ENCODE data around the gene LIMD2. TPM values are rescaled to one million over a fixed set of nuclear protein-coding genes. Genes with fewer than 3 reads are reported as not detected.

LIMD2 gene
- total and polyA plus RNA-seq, 2 donors (not counting 1 experiment from before 2014, with no cell fraction given): 2.9 to 3.1 TPM

GRCh38 chr17:63679214-63679613, 20.7 kb downstream of the LIMD2 start:
- Histone ChIP-seq H3K9ac (ENCODE audit: insufficient read depth, low read length) (no peak overlapping the region), H3K4me3 (replicated peaks in 1 of 4; ENCODE audit: control extremely low read depth in 1 of 4, insufficient read depth in 1 of 4, low read depth in 3 of 4, low read length in 4 of 4) (no peak overlapping the region), H3K27me3 (ENCODE audit: control insufficient read depth, insufficient read depth, low read length) (no peaks in the 10 kb centered on the region), H4K20me1 (ENCODE audit: control insufficient read depth, extremely low read depth, insufficient read depth, low read length) (no peaks in the 10 kb centered on the region), H2AFZ (ENCODE audit: low read length) (no peak overlapping the region), H3K79me2 (ENCODE audit: control insufficient read depth, insufficient read depth, low read length) (no peaks in the 10 kb centered on the region), H3K4me1 (ENCODE audit: control insufficient read depth, extremely low read depth, insufficient read depth, low read length) (peaks cover 9% of the 10 kb centered on the region), H3K27ac (ENCODE audit: insufficient read depth, low read length) (no peak overlapping the region), H3K4me2 (ENCODE audit: extremely low read depth, insufficient read depth, low read length) (no peak overlapping the region), H3K36me3 (ENCODE audit: control insufficient read depth, insufficient read depth, low read length) (no peaks in the 10 kb centered on the region), H3K9me3 (ENCODE audit: control insufficient read depth, insufficient read depth, low read depth, low read length) (no peaks in the 10 kb centered on the region)
- DNase-seq (ENCODE audit: low read depth in 2 of 2): no peak
- TF ChIP-seq EZH2 (IDR thresholded peaks at IDR 0.05; ENCODE audit: low read length, missing control alignments): no peak
- TF ChIP-seq, protein P1, sequence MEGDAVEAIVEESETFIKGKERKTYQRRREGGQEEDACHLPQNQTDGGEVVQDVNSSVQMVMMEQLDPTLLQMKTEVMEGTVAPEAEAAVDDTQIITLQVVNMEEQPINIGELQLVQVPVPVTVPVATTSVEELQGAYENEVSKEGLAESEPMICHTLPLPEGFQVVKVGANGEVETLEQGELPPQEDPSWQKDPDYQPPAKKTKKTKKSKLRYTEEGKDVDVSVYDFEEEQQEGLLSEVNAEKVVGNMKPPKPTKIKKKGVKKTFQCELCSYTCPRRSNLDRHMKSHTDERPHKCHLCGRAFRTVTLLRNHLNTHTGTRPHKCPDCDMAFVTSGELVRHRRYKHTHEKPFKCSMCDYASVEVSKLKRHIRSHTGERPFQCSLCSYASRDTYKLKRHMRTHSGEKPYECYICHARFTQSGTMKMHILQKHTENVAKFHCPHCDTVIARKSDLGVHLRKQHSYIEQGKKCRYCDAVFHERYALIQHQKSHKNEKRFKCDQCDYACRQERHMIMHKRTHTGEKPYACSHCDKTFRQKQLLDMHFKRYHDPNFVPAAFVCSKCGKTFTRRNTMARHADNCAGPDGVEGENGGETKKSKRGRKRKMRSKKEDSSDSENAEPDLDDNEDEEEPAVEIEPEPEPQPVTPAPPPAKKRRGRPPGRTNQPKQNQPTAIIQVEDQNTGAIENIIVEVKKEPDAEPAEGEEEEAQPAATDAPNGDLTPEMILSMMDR (conservative IDR thresholded peaks at IDR 0.05 in 1 of 2, IDR thresholded peaks at IDR 0.05 in 1 of 2; ENCODE audit: low read depth in 1 of 2, low read length in 2 of 2): no peak

DNA sequence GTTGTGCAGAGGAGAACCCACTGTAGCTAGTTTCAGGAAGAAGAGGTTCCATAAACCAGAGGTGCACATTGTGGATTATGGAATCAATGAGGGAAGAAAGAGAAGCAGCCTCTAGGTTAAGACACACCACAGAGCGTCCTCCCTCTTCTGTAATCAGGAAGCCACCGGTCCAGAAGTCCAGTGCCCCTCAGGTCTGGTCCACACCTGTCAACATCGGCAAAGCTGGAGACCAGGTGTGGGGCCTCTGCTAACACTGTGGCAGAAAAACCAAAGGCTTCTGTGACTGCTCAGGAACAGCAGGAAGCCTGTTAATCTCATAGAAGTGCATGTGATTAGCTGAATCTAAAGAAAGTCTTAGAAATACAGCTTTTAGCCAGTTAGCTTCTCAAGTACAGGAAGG, 23.3 kb downstream of the LIMD2 start:
- H4K20me1 ChIP-seq (ENCODE audit: control insufficient read depth, extremely low read depth, insufficient read depth, low read length): no peaks in the 10 kb centered on the region
- H3K36me3 ChIP-seq (ENCODE audit: control insufficient read depth, insufficient read depth, low read length): no peaks in the 10 kb centered on the region
- H3K4me2 ChIP-seq (ENCODE audit: extremely low read depth, insufficient read depth, low read length): no peak overlapping the region
- H3K27me3 ChIP-seq (ENCODE audit: control insufficient read depth, insufficient read depth, low read length): no peaks in the 10 kb centered on the region
- no peaks in the 10 kb centered on the region for H3K9me3 ChIP-seq (ENCODE audit: control insufficient read depth, insufficient read depth, low read depth, low read length)
- no peak overlapping the region for H2AFZ ChIP-seq (ENCODE audit: low read length)
- H3K27ac ChIP-seq (ENCODE audit: insufficient read depth, low read length): no peak overlapping the region
- DNase-seq (ENCODE audit: low read depth in 2 of 2): no peak
- H3K9ac ChIP-seq (ENCODE audit: insufficient read depth, low read length): no peak overlapping the region
- no peak for TF ChIP-seq EZH2 (IDR thresholded peaks at IDR 0.05; ENCODE audit: low read length, missing control alignments)
- peaks cover 9% of the 10 kb centered on the region for H3K4me1 ChIP-seq (ENCODE audit: control insufficient read depth, extremely low read depth, insufficient read depth, low read length)
- no peaks in the 10 kb centered on the region for H3K79me2 ChIP-seq (ENCODE audit: control insufficient read depth, insufficient read depth, low read length)
- no peak overlapping the region for H3K4me3 ChIP-seq (replicated peaks in 1 of 4; ENCODE audit: control extremely low read depth in 1 of 4, insufficient read depth in 1 of 4, low read depth in 3 of 4, low read length in 4 of 4)

GRCh38 chr17:63675607-63676546, 24.0 kb downstream of the LIMD2 start:
- no peaks in the 10 kb centered on the region for H3K9me3 ChIP-seq (ENCODE audit: control insufficient read depth, insufficient read depth, low read depth, low read length)
- no peak overlapping the region for H3K27ac ChIP-seq (ENCODE audit: insufficient read depth, low read length)
- no peaks in the 10 kb centered on the region for H3K79me2 ChIP-seq (ENCODE audit: control insufficient read depth, insufficient read depth, low read length)
- DNase-seq (ENCODE audit: low read depth in 2 of 2): peak; percentile 89 to 90
- peak overlapping the region; percentile 18 for H2AFZ ChIP-seq (ENCODE audit: low read length)
- TF ChIP-seq EZH2 (IDR thresholded peaks at IDR 0.05; ENCODE audit: low read length, missing control alignments): no peak
- TF ChIP-seq, protein P1 (conservative IDR thresholded peaks at IDR 0.05 in 1 of 2, IDR thresholded peaks at IDR 0.05 in 1 of 2; ENCODE audit: low read depth in 1 of 2, low read length in 2 of 2): no peak
- H3K36me3 ChIP-seq (ENCODE audit: control insufficient read depth, insufficient read depth, low read length): no peaks in the 10 kb centered on the region
- no peak overlapping the region for H3K9ac ChIP-seq (ENCODE audit: insufficient read depth, low read length)
- H3K27me3 ChIP-seq (ENCODE audit: control insufficient read depth, insufficient read depth, low read length): no peaks in the 10 kb centered on the region
- H4K20me1 ChIP-seq (ENCODE audit: control insufficient read depth, extremely low read depth, insufficient read depth, low read length): no peaks in the 10 kb centered on the region
- no peak overlapping the region for H3K4me3 ChIP-seq (replicated peaks in 1 of 4; ENCODE audit: control extremely low read depth in 1 of 4, insufficient read depth in 1 of 4, low read depth in 3 of 4, low read length in 4 of 4)
- H3K4me1 ChIP-seq (ENCODE audit: control insufficient read depth, extremely low read depth, insufficient read depth, low read length): peaks cover 9% of the 10 kb centered on the region
- peak overlapping the region; percentile 48 for H3K4me2 ChIP-seq (ENCODE audit: extremely low read depth, insufficient read depth, low read length)

Data from fibroblast of lung (primary cell).